Measurements from ENCODE around the gene BRDT.

BRDT gene

DNA sequence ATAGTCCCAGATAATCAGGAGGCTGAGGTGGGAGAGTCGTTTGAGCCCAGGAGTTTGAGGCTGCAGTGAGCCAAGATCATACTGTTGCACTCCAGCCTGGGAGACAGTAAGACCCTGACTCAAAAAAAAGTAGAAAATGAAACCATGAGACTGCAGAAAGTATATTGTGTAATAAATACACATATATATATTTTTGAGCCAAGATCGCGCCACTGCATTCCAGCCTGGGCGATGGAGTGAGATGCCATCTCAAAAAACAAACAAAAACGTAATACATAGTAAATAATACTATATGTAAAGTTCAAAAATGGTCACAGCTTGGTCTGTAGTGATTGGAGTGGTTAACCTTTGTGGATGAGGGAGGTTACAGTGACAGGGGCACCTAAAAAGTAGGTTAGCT is 9.7 kb downstream of the BRDT start:
- TF ChIP-seq RAD21 (IDR thresholded peaks at IDR 0.05; ENCODE audit: low read depth), result no peak
- no peak for TF ChIP-seq TEAD4 (IDR thresholded peaks at IDR 0.05)
- TF ChIP-seq TAF1 (IDR thresholded peaks at IDR 0.05; ENCODE audit: low read depth), result no peak
- TF ChIP-seq, protein P1, sequence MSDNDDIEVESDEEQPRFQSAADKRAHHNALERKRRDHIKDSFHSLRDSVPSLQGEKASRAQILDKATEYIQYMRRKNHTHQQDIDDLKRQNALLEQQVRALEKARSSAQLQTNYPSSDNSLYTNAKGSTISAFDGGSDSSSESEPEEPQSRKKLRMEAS (IDR thresholded peaks at IDR 0.05), result no peak
- TF ChIP-seq EGR1 (IDR thresholded peaks at IDR 0.05), result no peak
- TF ChIP-seq YY1 (IDR thresholded peaks at IDR 0.05; ENCODE audit: low read depth), result no peak
- no peak for TF ChIP-seq TCF12 (IDR thresholded peaks at IDR 0.05; ENCODE audit: low read depth)
- no peak for TF ChIP-seq ZBTB7A (IDR thresholded peaks at IDR 0.05; ENCODE audit: low read depth)
- TF ChIP-seq CEBPB (IDR thresholded peaks at IDR 0.05), result no peak
- no peak for TF ChIP-seq FOXM1 (IDR thresholded peaks at IDR 0.05; ENCODE audit: borderline replicate concordance, low read depth)
- TF ChIP-seq REST (IDR thresholded peaks at IDR 0.05; ENCODE audit: low read depth), result no peak
- TF ChIP-seq EP300 (IDR thresholded peaks at IDR 0.05; ENCODE audit: borderline replicate concordance), result no peak
- TF ChIP-seq, protein P2, sequence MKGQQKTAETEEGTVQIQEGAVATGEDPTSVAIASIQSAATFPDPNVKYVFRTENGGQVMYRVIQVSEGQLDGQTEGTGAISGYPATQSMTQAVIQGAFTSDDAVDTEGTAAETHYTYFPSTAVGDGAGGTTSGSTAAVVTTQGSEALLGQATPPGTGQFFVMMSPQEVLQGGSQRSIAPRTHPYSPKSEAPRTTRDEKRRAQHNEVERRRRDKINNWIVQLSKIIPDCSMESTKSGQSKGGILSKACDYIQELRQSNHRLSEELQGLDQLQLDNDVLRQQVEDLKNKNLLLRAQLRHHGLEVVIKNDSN (IDR thresholded peaks at IDR 0.05), result no peak
- TF ChIP-seq CREB1 (IDR thresholded peaks at IDR 0.05; ENCODE audit: low read depth), result no peak
- TF ChIP-seq NFIC (IDR thresholded peaks at IDR 0.05), result no peak

GRCh38 chr1:91968334-91968733 is 19.1 kb downstream of the BRDT start:
- TF ChIP-seq REST (IDR thresholded peaks at IDR 0.05; ENCODE audit: low read depth) (no peak), RAD21 (IDR thresholded peaks at IDR 0.05; ENCODE audit: low read depth) (no peak), EGR1 (IDR thresholded peaks at IDR 0.05) (no peak), CREB1 (IDR thresholded peaks at IDR 0.05; ENCODE audit: low read depth) (no peak), EP300 (IDR thresholded peaks at IDR 0.05; ENCODE audit: borderline replicate concordance) (no peak), CEBPB (IDR thresholded peaks at IDR 0.05) (no peak), ZBTB7A (IDR thresholded peaks at IDR 0.05; ENCODE audit: low read depth) (no peak), YY1 (IDR thresholded peaks at IDR 0.05; ENCODE audit: low read depth) (no peak), TAF1 (IDR thresholded peaks at IDR 0.05; ENCODE audit: low read depth) (no peak), NFIC (IDR thresholded peaks at IDR 0.05) (no peak), TEAD4 (IDR thresholded peaks at IDR 0.05) (no peak)
- TF ChIP-seq, protein P2 (IDR thresholded peaks at IDR 0.05), result no peak

- TF ChIP-seq, protein P1 (IDR thresholded peaks at IDR 0.05), result no peak
- no peak for TF ChIP-seq TEAD4 (IDR thresholded peaks at IDR 0.05)
- no peak for TF ChIP-seq FOXM1 (IDR thresholded peaks at IDR 0.05; ENCODE audit: borderline replicate concordance, low read depth)
- no peak for TF ChIP-seq TCF12 (IDR thresholded peaks at IDR 0.05; ENCODE audit: low read depth)
- TF ChIP-seq, protein P2 (IDR thresholded peaks at IDR 0.05), result no peak
- TF ChIP-seq TAF1 (IDR thresholded peaks at IDR 0.05; ENCODE audit: low read depth), result no peak
- no peak for TF ChIP-seq EP300 (IDR thresholded peaks at IDR 0.05; ENCODE audit: borderline replicate concordance)
- no peak for TF ChIP-seq EGR1 (IDR thresholded peaks at IDR 0.05)
- no peak for TF ChIP-seq RAD21 (IDR thresholded peaks at IDR 0.05; ENCODE audit: low read depth)
- no peak for TF ChIP-seq CREB1 (IDR thresholded peaks at IDR 0.05; ENCODE audit: low read depth)
- TF ChIP-seq ZBTB7A (IDR thresholded peaks at IDR 0.05; ENCODE audit: low read depth), result no peak
- TF ChIP-seq NFIC (IDR thresholded peaks at IDR 0.05), result no peak
- TF ChIP-seq CEBPB (IDR thresholded peaks at IDR 0.05), result no peak
Measured at GRCh38 chr1:91979383-91979782, 30.2 kb downstream of the BRDT start.

DNA sequence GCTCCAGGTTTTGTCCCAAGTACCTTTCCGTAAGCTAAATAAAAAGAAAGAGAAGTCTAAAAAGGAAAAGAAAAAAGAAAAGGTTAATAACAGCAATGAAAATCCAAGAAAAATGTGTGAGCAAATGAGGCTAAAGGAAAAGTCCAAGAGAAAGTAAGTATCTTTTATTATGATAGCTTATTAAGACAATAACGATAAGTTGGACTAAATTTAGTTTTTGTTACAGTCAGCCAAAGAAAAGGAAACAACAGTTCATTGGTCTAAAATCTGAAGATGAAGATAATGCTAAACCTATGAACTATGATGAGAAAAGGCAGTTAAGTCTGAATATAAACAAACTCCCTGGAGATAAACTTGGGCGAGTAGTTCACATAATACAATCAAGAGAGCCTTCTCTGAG is 31.5 kb downstream of the BRDT start:
- TF ChIP-seq, protein P2 (IDR thresholded peaks at IDR 0.05), result no peak
- TF ChIP-seq TEAD4 (IDR thresholded peaks at IDR 0.05), result no peak
- no peak for TF ChIP-seq EGR1 (IDR thresholded peaks at IDR 0.05)
- TF ChIP-seq, protein P1 (IDR thresholded peaks at IDR 0.05), result no peak
- TF ChIP-seq CEBPB (IDR thresholded peaks at IDR 0.05), result no peak
- no peak for TF ChIP-seq YY1 (IDR thresholded peaks at IDR 0.05; ENCODE audit: low read depth)
- no peak for TF ChIP-seq CREB1 (IDR thresholded peaks at IDR 0.05; ENCODE audit: low read depth)
- TF ChIP-seq NFIC (IDR thresholded peaks at IDR 0.05), result no peak
- TF ChIP-seq REST (IDR thresholded peaks at IDR 0.05; ENCODE audit: low read depth), result no peak
- no peak for TF ChIP-seq TAF1 (IDR thresholded peaks at IDR 0.05; ENCODE audit: low read depth)
- TF ChIP-seq FOXM1 (IDR thresholded peaks at IDR 0.05; ENCODE audit: borderline replicate concordance, low read depth), result no peak
- TF ChIP-seq TCF12 (IDR thresholded peaks at IDR 0.05; ENCODE audit: low read depth), result no peak
- no peak for TF ChIP-seq ZBTB7A (IDR thresholded peaks at IDR 0.05; ENCODE audit: low read depth)
- TF ChIP-seq EP300 (IDR thresholded peaks at IDR 0.05; ENCODE audit: borderline replicate concordance), result no peak
